Mammary epithelial cell (primary cell): ENCODE measurements around the gene SCN3B.

Source experiments
- EZH2 ChIP-seq: IDR thresholded peaks from 2 replicates; pipeline ENCODE4 v1.6.1; 2012; ENCODE audit warnings: low read length, inconsistent platforms, borderline replicate concordance
- TF ChIP-seq, protein P1 (sequence below), 2 donors: IDR thresholded peaks in 1 of 2; conservative IDR thresholded peaks in 1 of 2; 2 replicates each; pipeline ENCODE4 v1.5.1; 2011 to 2012; ENCODE audit warnings: inconsistent platforms in 2 of 2, low read length in 2 of 2, mild to moderate bottlenecking in 2 of 2, control low read depth in 1 of 2, low read depth in 1 of 2; ENCODE audit not compliant: insufficient read depth in 1 of 2; ENCODE audit errors: extremely low read depth in 1 of 2

DNA sequence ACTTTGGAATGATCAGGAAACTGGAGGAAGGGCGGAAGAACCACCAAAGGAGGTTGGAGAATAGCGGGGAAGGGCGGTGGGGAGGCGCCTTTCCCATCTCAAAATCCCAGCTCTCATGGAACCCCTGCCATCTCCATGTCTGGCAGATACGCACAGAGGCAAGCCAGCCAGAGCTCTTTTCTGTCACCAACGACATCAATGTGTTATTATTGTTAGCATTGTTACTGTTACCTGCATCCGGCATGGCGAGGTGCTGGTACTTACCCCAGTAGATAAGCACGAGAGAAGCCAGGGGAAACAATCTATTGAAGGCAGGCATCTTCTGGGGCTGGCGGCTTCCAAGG is 969 bp downstream of the SCN3B start:
- no peak for TF ChIP-seq EZH2
- TF ChIP-seq, protein P1, sequence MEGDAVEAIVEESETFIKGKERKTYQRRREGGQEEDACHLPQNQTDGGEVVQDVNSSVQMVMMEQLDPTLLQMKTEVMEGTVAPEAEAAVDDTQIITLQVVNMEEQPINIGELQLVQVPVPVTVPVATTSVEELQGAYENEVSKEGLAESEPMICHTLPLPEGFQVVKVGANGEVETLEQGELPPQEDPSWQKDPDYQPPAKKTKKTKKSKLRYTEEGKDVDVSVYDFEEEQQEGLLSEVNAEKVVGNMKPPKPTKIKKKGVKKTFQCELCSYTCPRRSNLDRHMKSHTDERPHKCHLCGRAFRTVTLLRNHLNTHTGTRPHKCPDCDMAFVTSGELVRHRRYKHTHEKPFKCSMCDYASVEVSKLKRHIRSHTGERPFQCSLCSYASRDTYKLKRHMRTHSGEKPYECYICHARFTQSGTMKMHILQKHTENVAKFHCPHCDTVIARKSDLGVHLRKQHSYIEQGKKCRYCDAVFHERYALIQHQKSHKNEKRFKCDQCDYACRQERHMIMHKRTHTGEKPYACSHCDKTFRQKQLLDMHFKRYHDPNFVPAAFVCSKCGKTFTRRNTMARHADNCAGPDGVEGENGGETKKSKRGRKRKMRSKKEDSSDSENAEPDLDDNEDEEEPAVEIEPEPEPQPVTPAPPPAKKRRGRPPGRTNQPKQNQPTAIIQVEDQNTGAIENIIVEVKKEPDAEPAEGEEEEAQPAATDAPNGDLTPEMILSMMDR (conservative IDR thresholded peaks at IDR 0.05 in 1 of 2, IDR thresholded peaks at IDR 0.05 in 1 of 2; ENCODE audit: extremely low read depth in 1 of 2, insufficient read depth in 1 of 2, low read depth in 1 of 2, low read length in 2 of 2): no peak
